Activated B cell treated with CpG ODN at 0.5 μM for 24 hours (primary cell): ENCODE data around the gene PTPRR. TPM values are rescaled to one million over a fixed set of nuclear protein-coding genes. Genes with fewer than 3 reads are reported as not detected.

Experiments
- ATAC-seq: fragments of 200-7000 bp; cut with Tn5 transposase; one replicate; pipeline ENCODE4 v1.10.0; 2021; ENCODE audit warnings: low read depth, mild to moderate bottlenecking, moderate library complexity
- CTCF ChIA-PET: fragments of 350-600 bp; sonication (Branson Sonifier 250); formaldehyde crosslinking; loops from one replicate; lab custom pipeline; 2021; ENCODE audit warnings: antibody characterized with exemption; lab: Charles Lee
- POLR2A ChIA-PET: fragments of 350-600 bp; sonication (Branson Sonifier 250); formaldehyde crosslinking; loops from one replicate; lab custom pipeline; 2021; ENCODE audit warnings: antibody characterized with exemption; lab: Charles Lee
- DNase-seq: peaks from one replicate; pipeline ENCODE4 v3.0.0; 2022
- H3K27ac Mint-ChIP-seq: one replicate; pipeline ENCODE4 v1.8.0; 2020; ENCODE audit warnings: mixed read lengths
- H3K27me3 Mint-ChIP-seq: one replicate; pipeline ENCODE4 v1.8.0; 2021; ENCODE audit warnings: mixed read lengths
- H3K36me3 Mint-ChIP-seq: one replicate; pipeline ENCODE4 v1.8.0; 2021; ENCODE audit warnings: low read depth, mixed read lengths
- H3K4me1 Mint-ChIP-seq: one replicate; pipeline ENCODE4 v1.8.0; 2021; ENCODE audit warnings: mixed read lengths
- H3K4me3 Mint-ChIP-seq: one replicate; pipeline ENCODE4 v1.8.0; 2020; ENCODE audit warnings: mild to moderate bottlenecking, mixed read lengths
- H3K9me3 Mint-ChIP-seq: one replicate; pipeline ENCODE4 v1.8.0; 2020; ENCODE audit warnings: mixed read lengths
- intact Hi-C: fragments of 100-400 bp; cut with micrococcal nuclease; formaldehyde crosslinking; loops from one replicate; pipeline ENCODE4 v1.15.1; 2024
- total RNA-seq: library from RNA; stranded (reverse); gene quantifications from 2 replicates; pipeline ENCODE4 v1.2.3, GENCODE V29; 2022
- TF ChIP-seq, protein P1 (sequence below): fragments of 200-600 bp; IDR thresholded peaks from one replicate; pipeline ENCODE4 v1.8.0; 2022; ENCODE audit warnings: antibody characterized with exemption, mild to moderate bottlenecking

Gene PTPRR
- total RNA-seq, 1 donor from 2014 or later, result not detected

DNA sequence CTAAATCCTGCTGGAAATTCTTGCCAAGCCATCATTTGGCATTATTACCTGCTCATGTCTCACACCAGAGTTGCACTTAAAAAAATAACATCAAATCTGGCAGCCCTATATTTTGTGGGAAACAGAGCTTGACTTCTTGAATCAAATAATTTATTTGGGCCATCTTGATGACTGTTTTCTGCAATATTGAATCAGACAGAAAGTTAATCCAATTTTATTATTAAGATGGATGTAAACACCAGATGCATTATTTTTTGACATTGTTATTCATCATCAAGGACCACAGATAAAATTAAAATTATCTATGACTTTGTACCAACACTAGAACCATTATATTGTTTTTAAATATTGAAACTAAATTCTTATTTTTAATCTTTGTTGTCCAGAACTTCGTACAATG is 132.9 kb downstream of the PTPRR start:
- Mint-ChIP-seq H3K4me1 (no peaks in the 10 kb centered on the region), H3K4me3 (no peak overlapping the region), H3K27ac (no peak overlapping the region), H3K27me3 (no peaks in the 10 kb centered on the region), H3K36me3 (no peaks in the 10 kb centered on the region), H3K9me3 (no peaks in the 10 kb centered on the region)
- intact Hi-C loops, result no loop called here
- ChIA-PET POLR2A (no interaction called here), CTCF (no interaction called here)
- no peak for ATAC-seq
- DNase-seq, result no peak
- TF ChIP-seq, protein P1, sequence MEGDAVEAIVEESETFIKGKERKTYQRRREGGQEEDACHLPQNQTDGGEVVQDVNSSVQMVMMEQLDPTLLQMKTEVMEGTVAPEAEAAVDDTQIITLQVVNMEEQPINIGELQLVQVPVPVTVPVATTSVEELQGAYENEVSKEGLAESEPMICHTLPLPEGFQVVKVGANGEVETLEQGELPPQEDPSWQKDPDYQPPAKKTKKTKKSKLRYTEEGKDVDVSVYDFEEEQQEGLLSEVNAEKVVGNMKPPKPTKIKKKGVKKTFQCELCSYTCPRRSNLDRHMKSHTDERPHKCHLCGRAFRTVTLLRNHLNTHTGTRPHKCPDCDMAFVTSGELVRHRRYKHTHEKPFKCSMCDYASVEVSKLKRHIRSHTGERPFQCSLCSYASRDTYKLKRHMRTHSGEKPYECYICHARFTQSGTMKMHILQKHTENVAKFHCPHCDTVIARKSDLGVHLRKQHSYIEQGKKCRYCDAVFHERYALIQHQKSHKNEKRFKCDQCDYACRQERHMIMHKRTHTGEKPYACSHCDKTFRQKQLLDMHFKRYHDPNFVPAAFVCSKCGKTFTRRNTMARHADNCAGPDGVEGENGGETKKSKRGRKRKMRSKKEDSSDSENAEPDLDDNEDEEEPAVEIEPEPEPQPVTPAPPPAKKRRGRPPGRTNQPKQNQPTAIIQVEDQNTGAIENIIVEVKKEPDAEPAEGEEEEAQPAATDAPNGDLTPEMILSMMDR, result no peak

DNA sequence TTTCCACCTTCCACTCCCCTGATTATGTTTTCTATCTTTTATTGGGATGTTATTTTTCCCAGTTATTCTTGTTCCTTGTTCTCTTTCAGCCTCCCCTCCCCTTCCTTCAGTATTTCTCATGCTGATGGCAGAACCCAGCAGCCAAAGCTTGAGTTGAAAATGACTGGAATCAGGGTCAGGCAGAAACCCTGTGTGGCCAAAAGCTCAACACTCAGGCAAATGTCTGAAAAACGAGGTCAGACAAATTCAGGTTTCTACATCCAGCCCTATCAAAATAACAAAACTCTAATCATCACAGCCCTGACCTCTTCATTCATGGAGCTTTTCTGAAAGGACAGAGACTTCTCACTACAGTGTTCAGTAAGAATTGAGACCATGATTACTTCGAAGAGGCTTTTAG is 134.6 kb downstream of the PTPRR start:
- CTCF ChIA-PET, result no interaction called here
- no peaks in the 10 kb centered on the region for H3K36me3 Mint-ChIP-seq

DNA sequence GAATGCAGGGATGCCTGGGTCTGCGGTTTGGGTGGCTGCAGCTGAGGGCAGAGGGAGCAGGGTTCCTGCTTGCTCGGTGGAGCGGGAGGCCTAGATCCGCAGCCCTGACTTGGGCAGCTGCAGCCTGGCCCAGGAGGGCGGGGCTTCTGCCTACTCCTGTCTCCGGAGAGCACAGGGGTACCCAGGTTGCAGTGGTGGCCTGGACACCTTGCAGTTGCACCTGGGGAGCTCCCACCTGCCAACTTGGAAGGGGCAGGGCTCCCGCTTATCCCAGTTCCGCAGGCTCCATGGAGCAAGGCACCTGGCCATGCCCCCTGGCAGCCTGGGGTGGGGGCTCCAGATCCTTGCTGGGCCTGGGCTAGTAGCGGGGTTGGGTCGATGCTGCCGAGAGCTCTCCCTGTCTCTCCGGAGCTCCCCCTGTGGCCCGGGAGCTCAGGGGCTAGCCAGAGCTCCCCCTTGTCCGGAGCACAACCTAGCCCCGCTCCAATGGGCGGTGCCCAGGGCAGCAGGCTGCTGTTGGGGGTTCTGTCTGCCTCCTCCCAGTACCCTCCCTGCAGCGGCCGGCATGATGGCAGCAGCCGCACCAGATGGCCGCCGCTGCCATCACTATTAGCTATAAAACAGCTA is 136.4 kb downstream of the PTPRR start:
- H3K27ac Mint-ChIP-seq, result no peak overlapping the region
- TF ChIP-seq, protein P1, result no peak
- intact Hi-C loops, result no loop called here
- no peak for DNase-seq
- POLR2A ChIA-PET, result no interaction called here
- H3K4me3 Mint-ChIP-seq, result no peak overlapping the region
- CTCF ChIA-PET, result no interaction called here
- H3K9me3 Mint-ChIP-seq, result no peaks in the 10 kb centered on the region
- no peaks in the 10 kb centered on the region for H3K36me3 Mint-ChIP-seq
- ATAC-seq, result no peak
- no peaks in the 10 kb centered on the region for H3K4me1 Mint-ChIP-seq
- no peaks in the 10 kb centered on the region for H3K27me3 Mint-ChIP-seq

More for the DNA sequence above, 134.6 kb downstream of the PTPRR start:
- ATAC-seq (no peak), DNase-seq (no peak)
- Mint-ChIP-seq H3K27ac (no peak overlapping the region), H3K4me1 (no peaks in the 10 kb centered on the region), H3K9me3 (no peaks in the 10 kb centered on the region), H3K4me3 (no peak overlapping the region), H3K27me3 (no peaks in the 10 kb centered on the region)
- TF ChIP-seq, protein P1, result no peak
- intact Hi-C loops, result no loop called here
- POLR2A ChIA-PET, result no interaction called here

DNA sequence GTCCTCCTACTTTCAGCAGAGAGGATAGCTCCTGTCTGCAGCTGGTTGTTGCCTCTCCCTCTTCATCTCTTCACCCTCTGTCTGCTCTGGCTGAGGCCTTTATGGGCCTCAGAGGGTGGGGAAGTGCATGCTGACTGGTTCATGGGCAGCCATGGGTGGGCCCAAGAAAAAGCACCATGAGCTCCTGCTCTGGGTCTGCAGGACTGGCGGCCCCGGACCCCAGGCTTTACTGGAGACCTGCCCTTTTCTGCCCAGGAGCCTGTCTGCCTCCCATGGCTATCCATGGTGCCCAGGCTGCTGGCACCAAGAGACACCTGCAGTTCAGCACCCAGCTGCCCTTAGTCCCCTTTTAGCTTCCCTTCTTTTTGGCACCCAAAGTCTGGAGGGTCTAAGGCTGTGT is 137.1 kb downstream of the PTPRR start:
- ChIA-PET POLR2A (no interaction called here), CTCF (no interaction called here)
- Mint-ChIP-seq H3K9me3 (no peaks in the 10 kb centered on the region), H3K36me3 (no peaks in the 10 kb centered on the region), H3K27ac (no peak overlapping the region), H3K4me1 (no peaks in the 10 kb centered on the region), H3K4me3 (no peak overlapping the region), H3K27me3 (no peaks in the 10 kb centered on the region)
- ATAC-seq (no peak), DNase-seq (no peak)
- intact Hi-C loops, result no loop called here
- TF ChIP-seq, protein P1, result no peak

DNA sequence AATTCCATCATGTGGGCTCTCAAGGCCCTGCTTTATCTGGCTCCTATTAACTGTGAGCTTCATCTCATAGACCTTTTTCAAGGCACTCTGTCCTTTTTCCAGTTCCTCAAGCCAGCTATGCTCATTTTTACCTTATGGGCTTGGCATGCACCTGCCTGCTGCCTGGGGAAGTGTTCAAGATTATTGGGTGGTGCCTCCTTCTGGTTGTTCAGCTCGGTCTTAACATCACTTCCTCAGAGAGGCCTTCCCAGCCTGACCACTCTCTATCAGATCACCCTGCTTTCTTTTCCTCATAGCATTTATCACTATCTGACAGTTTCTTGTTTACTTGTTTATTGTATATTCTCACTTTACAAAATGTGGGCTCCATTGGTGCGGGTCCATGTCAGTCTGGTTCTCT is 141.3 kb downstream of the PTPRR start:
- TF ChIP-seq, protein P1, result no peak
- Mint-ChIP-seq H3K9me3 (no peaks in the 10 kb centered on the region), H3K4me3 (no peak overlapping the region), H3K27me3 (no peaks in the 10 kb centered on the region), H3K36me3 (no peaks in the 10 kb centered on the region), H3K27ac (no peak overlapping the region), H3K4me1 (no peaks in the 10 kb centered on the region)
- ATAC-seq (no peak), DNase-seq (no peak)
- POLR2A ChIA-PET, result no interaction called here
- CTCF ChIA-PET, result no interaction called here
- intact Hi-C loops, result no loop called here
